HEK293 (cell line): ENCODE results near the gene TMEM233.

Experiments
- CTCF ChIA-PET: fragments of 350-600 bp; formaldehyde crosslinking; extraction: SDS; loops from one replicate; lab custom pipeline; 2021; ENCODE audit warnings: antibody characterized with exemption; lab: Yijun Ruan, JAX
- POLR2A ChIA-PET: fragments of 300-600 bp; formaldehyde crosslinking; extraction: SDS; loops from one replicate; lab custom pipeline; 2020; ENCODE audit warnings: antibody characterized with exemption, inconsistent platforms; lab: Yijun Ruan, JAX
- H3K27ac ChIP-seq: fragments of 200-500 bp; sonication (Bioruptor generic); 2 replicates; pipeline ENCODE4 v1.5.1; 2014; ENCODE audit warnings: low read depth, low read length, control low read depth, inconsistent platforms; ENCODE audit errors: extremely low read depth
- H3K36me3 ChIP-seq, 2 experiments: fragments of 200-500 bp in 1 of 2; sonication (Bioruptor generic) in 1 of 2; 1 replicate in 1 of 2; 2 replicates in 1 of 2; pipeline ENCODE4 v1.5.1; 2014 to 2017; ENCODE audit warnings: inconsistent platforms in 2 of 2, low read length in 2 of 2; ENCODE audit not compliant: control insufficient read depth in 2 of 2, insufficient read depth in 1 of 2
- H3K4me1 ChIP-seq: fragments of 200-500 bp; sonication (Bioruptor generic); 2 replicates; pipeline ENCODE4 v1.5.1; 2014; ENCODE audit warnings: mild to moderate bottlenecking, low read length, inconsistent platforms; ENCODE audit not compliant: control insufficient read depth, insufficient read depth
- H3K4me3 ChIP-seq: 2 replicates; pipeline ENCODE4 v1.5.1; 2011; ENCODE audit warnings: low read depth, mild to moderate bottlenecking, control low read depth, low read length, moderate library complexity
- H3K9me3 ChIP-seq: fragments of 200-500 bp; sonication (Bioruptor generic); 2 replicates; pipeline ENCODE4 v1.5.1; 2014; ENCODE audit warnings: low read depth, low read length, inconsistent platforms; ENCODE audit not compliant: control insufficient read depth, insufficient read depth
- BCL11A ChIP-seq: fragments of 450-650 bp; formaldehyde crosslinking; IDR thresholded peaks from 2 replicates; pipeline ENCODE4 v1.5.1; 2016; ENCODE audit warnings: low read depth, missing biosample characterization, missing genetic modification characterization
- MYNN ChIP-seq: fragments of 450-650 bp; formaldehyde crosslinking; IDR thresholded peaks from 2 replicates; pipeline ENCODE4 v1.5.1; 2016; ENCODE audit warnings: missing biosample characterization, missing genetic modification characterization, borderline replicate concordance
- SCRT2 ChIP-seq: fragments of 450-650 bp; formaldehyde crosslinking; IDR thresholded peaks from 2 replicates; pipeline ENCODE4 v1.5.1; 2016; ENCODE audit warnings: missing biosample characterization, missing genetic modification characterization
- TRIM28 ChIP-seq: IDR thresholded peaks from 2 replicates; pipeline ENCODE4 v1.6.1; 2011; ENCODE audit warnings: low read length, control low read depth, borderline replicate concordance
- WT1 ChIP-seq: fragments of 450-650 bp; formaldehyde crosslinking; IDR thresholded peaks from 2 replicates; pipeline ENCODE4 v1.5.1; 2016; ENCODE audit warnings: missing biosample characterization, missing genetic modification characterization
- ZBTB1 ChIP-seq: fragments of 450-650 bp; formaldehyde crosslinking; IDR thresholded peaks from 2 replicates; pipeline ENCODE4 v1.5.1; 2016; ENCODE audit warnings: missing biosample characterization, missing genetic modification characterization
- ZNF112 ChIP-seq: fragments of 450-650 bp; formaldehyde crosslinking; IDR thresholded peaks from 2 replicates; pipeline ENCODE4 v1.5.0; 2017; ENCODE audit warnings: missing biosample characterization, missing genetic modification characterization
- ZNF157 ChIP-seq: fragments of 450-650 bp; formaldehyde crosslinking; IDR thresholded peaks from 2 replicates; pipeline ENCODE4 v1.5.1; 2016; ENCODE audit warnings: missing biosample characterization, missing genetic modification characterization
- ZNF169 ChIP-seq: fragments of 450-650 bp; formaldehyde crosslinking; IDR thresholded peaks from 2 replicates; pipeline ENCODE4 v1.5.1; 2016; ENCODE audit warnings: missing biosample characterization, missing genetic modification characterization
- ZNF2 ChIP-seq: fragments of 450-650 bp; formaldehyde crosslinking; IDR thresholded peaks from 2 replicates; pipeline ENCODE4 v1.5.1; 2016; ENCODE audit warnings: missing biosample characterization, missing genetic modification characterization
- ZNF202 ChIP-seq: fragments of 450-650 bp; formaldehyde crosslinking; IDR thresholded peaks from 2 replicates; pipeline ENCODE4 v1.5.1; 2016; ENCODE audit warnings: missing biosample characterization, missing genetic modification characterization, borderline replicate concordance
- ZNF223 ChIP-seq: fragments of 450-650 bp; formaldehyde crosslinking; IDR thresholded peaks from 2 replicates; pipeline ENCODE4 v1.5.1; 2016; ENCODE audit warnings: missing biosample characterization, missing genetic modification characterization
- ZNF311 ChIP-seq: fragments of 450-650 bp; formaldehyde crosslinking; IDR thresholded peaks from 2 replicates; pipeline ENCODE4 v1.5.1; 2017; ENCODE audit warnings: missing biosample characterization, missing genetic modification characterization, borderline replicate concordance
- ZNF366 ChIP-seq: fragments of 450-650 bp; formaldehyde crosslinking; conservative IDR thresholded peaks from 2 replicates; pipeline ENCODE4 v1.5.1; 2016; ENCODE audit warnings: missing biosample characterization, missing genetic modification characterization
- ZNF433 ChIP-seq: fragments of 450-650 bp; formaldehyde crosslinking; IDR thresholded peaks from 2 replicates; pipeline ENCODE4 v1.5.1; 2016; ENCODE audit warnings: missing biosample characterization, missing genetic modification characterization, low read depth
- ZNF473 ChIP-seq: fragments of 450-650 bp; formaldehyde crosslinking; IDR thresholded peaks from 2 replicates; pipeline ENCODE4 v1.5.1; 2017; ENCODE audit warnings: missing biosample characterization, missing genetic modification characterization
- ZNF510 ChIP-seq: fragments of 450-650 bp; formaldehyde crosslinking; IDR thresholded peaks from 2 replicates; pipeline ENCODE4 v1.5.1; 2018; ENCODE audit warnings: mild to moderate bottlenecking, missing genetic modification characterization, missing biosample characterization; ENCODE audit not compliant: insufficient replicate concordance
- ZNF555 ChIP-seq: fragments of 450-650 bp; formaldehyde crosslinking; conservative IDR thresholded peaks from 2 replicates; pipeline ENCODE4 v1.5.1; 2017; ENCODE audit warnings: missing biosample characterization, mild to moderate bottlenecking, missing genetic modification characterization, inconsistent platforms
- ZNF558 ChIP-seq: fragments of 450-650 bp; formaldehyde crosslinking; IDR thresholded peaks from 2 replicates; pipeline ENCODE4 v1.5.1; 2016; ENCODE audit warnings: missing biosample characterization, missing genetic modification characterization
- ZNF610 ChIP-seq: fragments of 450-650 bp; formaldehyde crosslinking; IDR thresholded peaks from 2 replicates; pipeline ENCODE4 v1.5.1; 2016; ENCODE audit warnings: missing biosample characterization, missing genetic modification characterization, borderline replicate concordance
- ZNF621 ChIP-seq: fragments of 450-650 bp; formaldehyde crosslinking; IDR thresholded peaks from 2 replicates; pipeline ENCODE4 v1.5.1; 2017; ENCODE audit warnings: missing biosample characterization, missing genetic modification characterization
- ZNF76 ChIP-seq: fragments of 450-650 bp; formaldehyde crosslinking; IDR thresholded peaks from 2 replicates; pipeline ENCODE4; 2016; ENCODE audit warnings: low read depth, missing biosample characterization, missing genetic modification characterization, borderline replicate concordance
- ZNF777 ChIP-seq: fragments of 450-650 bp; formaldehyde crosslinking; IDR thresholded peaks from 2 replicates; pipeline ENCODE4 v1.5.1; 2017; ENCODE audit warnings: missing biosample characterization, missing genetic modification characterization, borderline replicate concordance
- TF ChIP-seq, protein P1 (sequence below): fragments of 450-650 bp; formaldehyde crosslinking; IDR thresholded peaks from 2 replicates; pipeline ENCODE4 v1.5.1; 2016; ENCODE audit warnings: missing biosample characterization, missing genetic modification characterization
- TF ChIP-seq, protein P2 (sequence below): fragments of 450-650 bp; formaldehyde crosslinking; IDR thresholded peaks from 2 replicates; pipeline ENCODE4 v1.5.1; 2016; ENCODE audit warnings: missing biosample characterization, missing genetic modification characterization
- TF ChIP-seq, protein P3 (sequence below): fragments of 450-650 bp; formaldehyde crosslinking; IDR thresholded peaks from 2 replicates; pipeline ENCODE4 v1.5.1; 2016; ENCODE audit warnings: missing biosample characterization, missing genetic modification characterization

Gene TMEM233

DNA sequence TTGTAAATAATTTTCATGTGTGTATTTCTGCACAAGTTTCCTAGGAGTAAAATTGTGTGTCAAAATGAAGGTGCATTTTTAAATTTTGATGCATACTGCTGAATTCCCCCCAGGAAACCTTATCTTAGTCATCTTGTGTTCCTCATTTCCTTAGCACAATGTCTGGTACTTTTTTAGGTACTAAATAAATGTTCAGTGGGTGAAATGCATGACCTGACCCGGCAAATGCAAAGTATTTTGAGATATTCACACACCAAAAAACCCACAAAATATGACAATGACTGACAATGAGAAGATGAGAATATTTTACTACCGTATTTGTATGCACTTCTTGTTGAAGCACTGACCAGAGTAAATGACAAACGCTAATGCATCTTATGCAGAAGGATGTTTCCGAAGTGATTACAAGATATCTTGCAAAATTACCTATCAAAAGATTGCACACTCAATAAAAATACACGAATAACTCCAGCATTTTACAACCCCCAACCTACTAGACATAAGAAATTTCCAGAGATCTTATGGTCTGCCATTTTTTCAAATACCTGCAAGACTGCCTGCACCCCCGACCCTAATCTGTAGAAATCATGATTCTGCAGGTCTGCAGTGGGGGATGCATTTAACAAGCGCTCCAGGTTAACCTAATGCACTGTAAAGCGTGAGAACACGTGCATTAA is 73.5 kb downstream of the TMEM233 start:
- CTCF ChIA-PET: interaction anchor here (0.5 to 1.6 kb wide), 7 partner anchors 9 to 223 kb away, joined by 3 to 5 read pairs (median 4); no protein-coding TSS in a partner anchor
- POLR2A ChIA-PET: interaction anchor here (0.5 to 0.7 kb wide), 2 partner anchors 10 to 535 kb away, joined by 3 read pairs; no protein-coding TSS in a partner anchor
- H3K9me3 ChIP-seq: no peaks in the 10 kb centered on the region
- peaks cover 4 to 25% of the 10 kb centered on the region in 2 experiments for H3K36me3 ChIP-seq
- no peaks in the 10 kb centered on the region for H3K4me1 ChIP-seq
- H3K27ac ChIP-seq: no peak overlapping the region
- TF ChIP-seq ZNF433: no peak
- TF ChIP-seq ZNF366 (tag by site-specific recombination): no peak
- no peak for TF ChIP-seq WT1 (tag by site-specific recombination)
- peak; percentile 64; the same call in 1 of the 2 replicates for TF ChIP-seq ZNF223 (tag by site-specific recombination)
- no peak for TF ChIP-seq ZNF621
- peak overlapping the region; percentile 31 for H3K4me3 ChIP-seq

DNA sequence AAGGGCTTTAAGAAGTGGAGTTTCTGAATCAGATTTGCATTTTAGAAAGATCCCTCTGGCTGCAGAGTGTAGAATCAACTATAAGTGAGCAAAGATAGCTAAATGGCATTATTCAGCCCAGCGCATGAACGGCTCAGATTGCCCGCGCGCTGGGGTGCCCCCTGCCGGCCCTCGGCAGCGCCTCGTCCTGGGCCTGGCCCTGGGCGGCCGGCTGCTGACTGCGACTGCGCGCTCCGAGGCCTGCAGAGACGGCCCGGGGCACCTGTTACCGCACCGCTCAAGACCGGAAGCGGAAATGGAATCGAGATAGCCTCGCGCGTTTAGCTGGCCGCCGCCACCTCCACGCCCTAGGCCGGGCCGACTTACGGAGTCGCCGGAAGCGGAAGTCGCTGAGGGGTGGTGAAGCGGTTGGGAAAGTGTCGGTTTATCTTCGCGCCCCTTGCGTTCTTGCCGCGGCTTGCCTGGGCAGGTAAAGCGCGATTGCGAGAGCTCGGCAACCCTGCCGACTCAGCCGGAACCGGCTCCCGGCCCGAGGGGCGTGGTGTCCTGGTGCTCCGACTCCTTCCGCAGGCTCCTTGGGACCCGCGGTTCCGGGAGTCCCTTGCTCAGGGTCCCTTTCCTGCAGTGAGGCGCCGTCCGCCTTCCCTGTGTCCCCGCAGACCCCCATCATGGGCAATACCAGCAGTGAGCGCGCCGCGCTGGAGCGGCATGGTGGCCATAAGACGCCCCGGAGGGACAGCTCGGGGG is 74.2 kb downstream of the TMEM233 start, which contains the start of gene PRKAB1:
PRKAB1 (plus strand) TSS at position 557 of the 747 bp plus-strand sequence; CDS start at position 669, 112 bp downstream.
- H3K4me1 ChIP-seq: no peaks in the 10 kb centered on the region
- peak within 1 kb of the TSS; percentile 94 for H3K27ac ChIP-seq
- CTCF ChIA-PET: interaction anchor here (0.5 to 1.6 kb wide), 13 partner anchors 9 to 343 kb away, joined by 3 to 5 read pairs (median 3); no protein-coding TSS in a partner anchor
- peak within 1 kb of the TSS; percentile 73 for H3K4me3 ChIP-seq
- POLR2A ChIA-PET: interaction anchor here (0.5 to 0.7 kb wide), 2 partner anchors 9 to 534 kb away, joined by 3 read pairs; no protein-coding TSS in a partner anchor
- no peaks in the 10 kb centered on the region for H3K9me3 ChIP-seq
- peaks cover 10 to 32% of the 10 kb centered on the region in 2 experiments for H3K36me3 ChIP-seq
- TF ChIP-seq ZNF510 (tag by site-specific recombination) (no peak), TRIM28 (peak; percentile 50; the same call in 1 of the 2 replicates), ZNF558 (no peak), ZNF555 (tag by site-specific recombination) (no peak), BCL11A (tag by site-specific recombination) (no peak), ZNF169 (no peak), ZNF621 (no peak), SCRT2 (tag by site-specific recombination) (peak; percentile 100), ZBTB1 (tag by site-specific recombination) (peak; percentile 100), ZNF473 (no peak), ZNF202 (tag by site-specific recombination) (no peak), ZNF76 (tag by site-specific recombination) (peak; percentile 74; the same call in 1 of the 2 replicates), MYNN (tag by site-specific recombination) (no peak), ZNF157 (tag by site-specific recombination) (no peak), ZNF112 (tag by site-specific recombination) (no peak), ZNF311 (no peak), ZNF2 (tag by site-specific recombination) (no peak), ZNF610 (tag by site-specific recombination) (peak; percentile 51; the same call in 1 of the 2 replicates), ZNF777 (tag by site-specific recombination) (no peak)
- TF ChIP-seq, protein P1, sequence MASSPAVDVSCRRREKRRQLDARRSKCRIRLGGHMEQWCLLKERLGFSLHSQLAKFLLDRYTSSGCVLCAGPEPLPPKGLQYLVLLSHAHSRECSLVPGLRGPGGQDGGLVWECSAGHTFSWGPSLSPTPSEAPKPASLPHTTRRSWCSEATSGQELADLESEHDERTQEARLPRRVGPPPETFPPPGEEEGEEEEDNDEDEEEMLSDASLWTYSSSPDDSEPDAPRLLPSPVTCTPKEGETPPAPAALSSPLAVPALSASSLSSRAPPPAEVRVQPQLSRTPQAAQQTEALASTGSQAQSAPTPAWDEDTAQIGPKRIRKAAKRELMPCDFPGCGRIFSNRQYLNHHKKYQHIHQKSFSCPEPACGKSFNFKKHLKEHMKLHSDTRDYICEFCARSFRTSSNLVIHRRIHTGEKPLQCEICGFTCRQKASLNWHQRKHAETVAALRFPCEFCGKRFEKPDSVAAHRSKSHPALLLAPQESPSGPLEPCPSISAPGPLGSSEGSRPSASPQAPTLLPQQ (tag by site-specific recombination): peak; percentile 45; the same call in 1 of the 2 replicates
- TF ChIP-seq, protein P2, sequence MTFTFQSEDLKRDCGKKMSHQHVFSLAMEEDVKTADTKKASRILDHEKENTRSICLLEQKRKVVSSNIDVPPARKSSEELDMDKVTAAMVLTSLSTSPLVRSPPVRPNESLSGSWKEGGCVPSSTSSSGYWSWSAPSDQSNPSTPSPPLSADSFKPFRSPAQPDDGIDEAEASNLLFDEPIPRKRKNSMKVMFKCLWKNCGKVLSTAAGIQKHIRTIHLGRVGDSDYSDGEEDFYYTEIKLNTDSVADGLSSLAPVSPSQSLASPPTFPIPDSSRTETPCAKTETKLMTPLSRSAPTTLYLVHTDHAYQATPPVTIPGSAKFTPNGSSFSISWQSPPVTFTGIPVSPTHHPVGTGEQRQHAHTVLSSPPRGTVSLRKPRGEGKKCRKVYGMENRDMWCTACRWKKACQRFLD: peak; percentile 91
- TF ChIP-seq, protein P3, sequence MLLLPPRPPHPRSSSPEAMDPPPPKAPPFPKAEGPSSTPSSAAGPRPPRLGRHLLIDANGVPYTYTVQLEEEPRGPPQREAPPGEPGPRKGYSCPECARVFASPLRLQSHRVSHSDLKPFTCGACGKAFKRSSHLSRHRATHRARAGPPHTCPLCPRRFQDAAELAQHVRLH (tag by site-specific recombination): peak; percentile 99
